ENCODE results near the gene CLEC4D. TPM values are rescaled to one million over a fixed set of nuclear protein-coding genes. Genes with fewer than 3 reads are reported as not detected.

CLEC4D gene
- total RNA-seq, 1 donor from 2014 or later = 0.14 TPM

DNA sequence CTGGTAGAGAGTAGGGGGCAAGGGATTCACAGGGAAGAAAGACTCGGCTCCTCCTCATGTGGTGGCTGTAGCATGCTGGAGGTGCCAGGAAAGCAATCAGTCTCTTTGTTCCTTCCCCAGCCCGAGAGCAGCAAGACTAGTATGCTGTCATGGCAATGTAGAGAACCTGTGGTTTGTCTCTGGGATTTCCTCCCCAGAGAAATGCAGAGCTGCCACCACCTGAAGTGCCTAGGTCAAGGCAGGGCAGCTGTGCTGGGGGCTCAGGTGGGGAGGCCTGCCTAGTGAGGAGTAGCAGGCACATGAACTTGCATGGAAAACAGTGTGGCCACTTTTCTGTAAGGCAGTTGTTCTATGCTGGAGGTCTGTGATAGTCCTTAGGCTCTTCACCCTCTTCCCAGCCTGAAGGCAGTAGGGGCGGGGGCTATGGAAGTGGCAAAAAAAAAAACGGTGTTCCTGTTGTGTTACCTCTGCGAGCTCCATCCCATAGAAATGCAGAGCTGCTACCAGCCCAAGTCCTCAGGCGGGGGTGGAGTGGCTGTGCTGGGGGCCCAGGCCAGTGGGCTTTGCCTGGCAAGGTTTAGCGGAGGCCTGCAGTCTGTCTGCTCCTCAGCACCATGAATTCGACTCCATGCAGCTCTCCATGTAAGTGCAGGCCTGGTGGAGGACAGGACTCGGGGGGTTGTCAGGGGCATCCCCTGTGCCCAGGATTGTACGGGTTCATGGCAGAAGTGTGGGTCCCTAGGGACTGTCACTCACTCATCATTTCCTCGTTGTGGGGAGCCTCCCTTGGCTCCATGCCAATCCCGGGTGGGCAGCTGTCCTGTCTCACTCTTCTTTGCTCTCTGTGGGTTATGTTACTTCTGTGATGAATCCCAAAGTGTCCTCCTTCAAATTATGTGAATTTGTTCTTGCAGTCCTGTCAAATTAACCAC, 4.1 kb upstream of the CLEC4D start:
- Mint-ChIP-seq H3K4me3 (ENCODE audit: low read depth) (no peak overlapping the region), H3K36me3 (ENCODE audit: insufficient read depth) (no peaks in the 10 kb centered on the region), H3K27me3 (peaks cover 23% of the 10 kb centered on the region), H3K9me3 (ENCODE audit: low read depth) (no peaks in the 10 kb centered on the region), H3K4me1 (ENCODE audit: low read depth) (no peaks in the 10 kb centered on the region), H3K27ac (no peak overlapping the region)
- DNase-seq (ENCODE audit: low spot score, unreplicated experiment) = no peak
- TF ChIP-seq, protein P1, sequence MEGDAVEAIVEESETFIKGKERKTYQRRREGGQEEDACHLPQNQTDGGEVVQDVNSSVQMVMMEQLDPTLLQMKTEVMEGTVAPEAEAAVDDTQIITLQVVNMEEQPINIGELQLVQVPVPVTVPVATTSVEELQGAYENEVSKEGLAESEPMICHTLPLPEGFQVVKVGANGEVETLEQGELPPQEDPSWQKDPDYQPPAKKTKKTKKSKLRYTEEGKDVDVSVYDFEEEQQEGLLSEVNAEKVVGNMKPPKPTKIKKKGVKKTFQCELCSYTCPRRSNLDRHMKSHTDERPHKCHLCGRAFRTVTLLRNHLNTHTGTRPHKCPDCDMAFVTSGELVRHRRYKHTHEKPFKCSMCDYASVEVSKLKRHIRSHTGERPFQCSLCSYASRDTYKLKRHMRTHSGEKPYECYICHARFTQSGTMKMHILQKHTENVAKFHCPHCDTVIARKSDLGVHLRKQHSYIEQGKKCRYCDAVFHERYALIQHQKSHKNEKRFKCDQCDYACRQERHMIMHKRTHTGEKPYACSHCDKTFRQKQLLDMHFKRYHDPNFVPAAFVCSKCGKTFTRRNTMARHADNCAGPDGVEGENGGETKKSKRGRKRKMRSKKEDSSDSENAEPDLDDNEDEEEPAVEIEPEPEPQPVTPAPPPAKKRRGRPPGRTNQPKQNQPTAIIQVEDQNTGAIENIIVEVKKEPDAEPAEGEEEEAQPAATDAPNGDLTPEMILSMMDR (IDR thresholded peaks at IDR 0.05; ENCODE audit: unreplicated experiment) = no peak

DNA sequence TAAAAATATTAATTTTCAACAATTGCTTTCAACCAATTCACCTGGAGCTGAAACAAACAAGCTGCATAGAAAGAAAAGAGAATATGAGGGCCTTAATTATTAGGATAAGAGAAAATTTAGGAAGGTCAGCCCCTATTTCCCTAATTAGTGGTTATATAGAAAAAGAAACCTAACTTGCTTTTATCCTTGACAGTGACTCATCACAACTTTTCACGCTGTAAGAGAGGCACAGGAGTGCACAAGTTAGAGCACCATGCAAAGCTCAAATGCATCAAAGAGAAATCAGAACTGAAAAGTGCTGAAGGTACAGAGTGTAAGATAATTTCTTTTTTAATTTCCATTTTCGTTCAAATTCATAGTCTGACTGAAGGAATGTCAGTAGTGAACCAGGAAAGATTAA, 4.7 kb downstream of the CLEC4D start:
- Mint-ChIP-seq H3K36me3 (ENCODE audit: insufficient read depth) (no peaks in the 10 kb centered on the region), H3K4me3 (ENCODE audit: low read depth) (no peak overlapping the region), H3K27ac (no peak overlapping the region), H3K27me3 (peaks cover 3% of the 10 kb centered on the region), H3K9me3 (ENCODE audit: low read depth) (no peaks in the 10 kb centered on the region), H3K4me1 (ENCODE audit: low read depth) (no peaks in the 10 kb centered on the region)
- TF ChIP-seq, protein P1 (IDR thresholded peaks at IDR 0.05; ENCODE audit: unreplicated experiment) = no peak
- DNase-seq (ENCODE audit: low spot score, unreplicated experiment) = no peak

DNA sequence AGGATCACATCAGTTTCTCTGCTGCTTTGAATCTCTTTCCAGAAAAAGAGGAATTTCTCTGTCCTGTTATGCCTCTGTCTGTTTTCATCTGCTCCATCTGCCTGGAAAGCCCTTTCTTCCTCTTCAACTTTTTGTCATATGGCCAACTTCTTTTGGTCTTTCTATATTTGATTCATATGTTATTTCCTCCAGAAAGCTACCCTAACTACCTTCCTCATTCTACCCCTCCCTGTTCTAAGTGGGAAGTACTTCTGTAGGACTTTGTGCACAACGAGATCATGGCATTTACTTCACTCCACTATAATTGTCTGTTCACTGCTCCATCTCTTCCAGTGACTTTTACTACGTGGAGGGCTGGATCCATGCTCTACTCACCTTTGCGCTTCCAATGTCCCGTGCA, 5.9 kb downstream of the CLEC4D start:
- H3K36me3 Mint-ChIP-seq (ENCODE audit: insufficient read depth) = no peaks in the 10 kb centered on the region
- no peak for DNase-seq (ENCODE audit: low spot score, unreplicated experiment)
- no peaks in the 10 kb centered on the region for H3K4me1 Mint-ChIP-seq (ENCODE audit: low read depth)
- H3K27ac Mint-ChIP-seq = no peak overlapping the region
- H3K9me3 Mint-ChIP-seq (ENCODE audit: low read depth) = peaks cover 12% of the 10 kb centered on the region
- H3K4me3 Mint-ChIP-seq (ENCODE audit: low read depth) = no peak overlapping the region
- no peaks in the 10 kb centered on the region for H3K27me3 Mint-ChIP-seq
- TF ChIP-seq, protein P1 (IDR thresholded peaks at IDR 0.05; ENCODE audit: unreplicated experiment) = no peak

DNA sequence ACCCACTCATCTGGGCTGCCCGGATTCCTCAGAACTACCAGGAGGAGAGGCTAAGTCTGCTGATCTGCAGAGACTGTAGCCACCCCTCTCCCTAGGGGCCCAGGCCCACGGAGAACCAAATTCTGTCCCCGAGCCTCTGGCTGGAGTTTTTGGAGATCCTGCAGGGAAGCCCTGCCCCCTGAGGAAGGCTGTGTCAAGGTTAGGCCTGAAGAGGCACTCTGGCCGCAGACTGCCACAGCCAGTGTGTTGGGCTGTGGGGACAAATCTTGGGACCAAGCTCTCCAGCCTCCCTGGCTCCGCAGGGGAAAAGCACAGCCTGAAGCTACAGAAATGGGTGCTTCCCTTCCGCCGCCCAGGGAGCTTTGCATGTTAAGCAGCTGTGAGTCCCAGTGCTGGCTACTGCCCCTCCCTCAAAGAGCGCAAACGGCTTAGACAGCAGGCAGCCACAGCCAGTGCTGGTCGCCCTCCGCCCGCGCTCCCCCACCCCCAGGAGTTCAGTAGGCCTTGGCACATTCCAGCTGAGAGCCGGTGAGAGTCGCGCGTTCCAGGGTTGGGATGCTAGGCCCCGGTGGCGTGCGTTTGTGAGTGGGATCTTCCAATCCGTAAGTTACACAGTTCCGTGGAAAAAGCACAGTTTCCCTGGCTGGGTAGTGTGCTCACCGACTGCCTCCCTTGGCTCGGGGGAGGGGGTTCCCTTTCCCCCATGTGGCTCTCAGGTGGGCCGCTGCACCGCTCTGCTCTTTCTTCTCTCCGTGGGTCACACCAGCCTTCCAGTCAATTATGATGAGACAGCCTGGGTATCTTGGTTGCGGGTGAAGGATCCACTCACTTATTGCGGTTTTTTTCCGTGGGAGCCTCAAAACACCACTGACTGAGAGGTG, 14.2 kb downstream of the CLEC4D start:
- Mint-ChIP-seq H3K4me3 (ENCODE audit: low read depth) (no peak overlapping the region), H3K9me3 (ENCODE audit: low read depth) (peaks cover 31% of the 10 kb centered on the region), H3K27me3 (peaks cover 9% of the 10 kb centered on the region), H3K4me1 (ENCODE audit: low read depth) (peaks cover 5% of the 10 kb centered on the region), H3K36me3 (ENCODE audit: insufficient read depth) (peaks cover 2% of the 10 kb centered on the region), H3K27ac (no peak overlapping the region)
- no peak for DNase-seq (ENCODE audit: low spot score, unreplicated experiment)
- TF ChIP-seq, protein P1 (IDR thresholded peaks at IDR 0.05; ENCODE audit: unreplicated experiment) = no peak

DNA sequence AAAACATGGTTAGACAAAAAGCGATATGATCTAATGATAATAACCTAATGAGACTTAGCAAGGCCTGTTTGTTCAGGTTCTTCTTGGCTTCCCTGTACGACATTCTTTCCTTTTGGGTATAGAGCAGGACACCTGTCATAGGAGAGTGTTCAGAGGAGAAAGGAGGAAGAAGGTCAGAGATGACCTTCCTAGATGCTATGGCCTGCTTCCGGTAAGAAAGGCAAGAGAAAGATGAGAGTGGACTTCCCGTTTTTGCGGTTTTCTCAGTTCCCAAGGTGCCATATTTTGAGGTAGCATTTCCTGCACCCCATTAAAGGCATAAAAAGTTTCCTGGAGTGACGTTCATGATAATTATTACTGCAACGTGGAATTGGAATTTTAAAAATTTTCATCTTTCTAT, 18.7 kb downstream of the CLEC4D start:
- H3K27me3 Mint-ChIP-seq = peaks cover 27% of the 10 kb centered on the region
- no peaks in the 10 kb centered on the region for H3K36me3 Mint-ChIP-seq (ENCODE audit: insufficient read depth)
- TF ChIP-seq, protein P1 (IDR thresholded peaks at IDR 0.05; ENCODE audit: unreplicated experiment) = no peak
- no peak for DNase-seq (ENCODE audit: low spot score, unreplicated experiment)
- peaks cover 5% of the 10 kb centered on the region for H3K4me1 Mint-ChIP-seq (ENCODE audit: low read depth)
- H3K9me3 Mint-ChIP-seq (ENCODE audit: low read depth) = no peaks in the 10 kb centered on the region
- no peak overlapping the region for H3K4me3 Mint-ChIP-seq (ENCODE audit: low read depth)
- no peak overlapping the region for H3K27ac Mint-ChIP-seq
